SHP77 (cell line): ENCODE measurements around the gene PPP6R3.
"Not testable (repeated sequence)": the region's sequence is repeated elsewhere in the genome, so short reads cannot be mapped to it uniquely, and the experiment has no call there.

ENCODE experiments used
- DNase-seq, 2 experiments: peaks; one replicate each; lab custom pipeline; 2025; lab: John Stamatoyannopoulos, UW

Gene PPP6R3

DNA sequence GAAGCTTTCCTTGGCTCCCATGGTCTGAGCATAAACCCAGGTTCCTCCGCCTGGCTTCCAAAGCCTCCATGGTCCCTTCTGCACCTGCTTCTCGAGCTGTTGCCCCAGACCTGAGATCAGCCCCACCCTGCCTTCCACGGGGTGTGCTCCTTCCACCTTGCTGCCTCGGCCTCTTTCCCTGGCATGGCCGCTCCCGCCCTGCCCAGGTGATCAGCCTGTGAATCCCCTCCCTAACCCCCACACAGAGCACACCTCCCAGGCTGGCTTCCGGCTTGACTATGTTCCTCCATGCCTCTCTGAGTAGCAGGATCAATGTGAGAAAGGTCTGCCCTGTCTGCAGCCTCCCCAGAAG lies 2.7 kb upstream of the PPP6R3 start:
- peak in 1 of 2 experiments; percentile 13 for DNase-seq

DNA sequence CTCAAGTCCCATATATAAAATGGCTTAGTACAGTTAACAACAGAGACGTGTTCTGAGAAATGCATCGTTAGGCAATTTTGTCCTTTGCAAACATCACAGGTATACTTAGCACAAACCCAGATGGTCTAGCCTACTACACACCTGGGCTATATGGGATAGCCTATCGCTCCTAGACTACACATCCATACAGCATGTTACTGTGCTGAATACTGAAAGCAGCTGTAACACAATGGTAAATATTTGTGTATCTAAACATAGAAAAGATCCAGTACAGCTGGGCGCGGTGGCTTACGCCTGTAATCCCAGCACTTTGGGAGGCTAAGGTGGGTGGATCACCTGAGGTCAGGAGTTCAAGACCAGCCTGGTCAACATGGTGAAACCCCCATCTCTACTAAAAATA lies 2.2 kb upstream of the PPP6R3 start:
- DNase-seq = peak in 1 of 2 experiments; percentile 32

DNA sequence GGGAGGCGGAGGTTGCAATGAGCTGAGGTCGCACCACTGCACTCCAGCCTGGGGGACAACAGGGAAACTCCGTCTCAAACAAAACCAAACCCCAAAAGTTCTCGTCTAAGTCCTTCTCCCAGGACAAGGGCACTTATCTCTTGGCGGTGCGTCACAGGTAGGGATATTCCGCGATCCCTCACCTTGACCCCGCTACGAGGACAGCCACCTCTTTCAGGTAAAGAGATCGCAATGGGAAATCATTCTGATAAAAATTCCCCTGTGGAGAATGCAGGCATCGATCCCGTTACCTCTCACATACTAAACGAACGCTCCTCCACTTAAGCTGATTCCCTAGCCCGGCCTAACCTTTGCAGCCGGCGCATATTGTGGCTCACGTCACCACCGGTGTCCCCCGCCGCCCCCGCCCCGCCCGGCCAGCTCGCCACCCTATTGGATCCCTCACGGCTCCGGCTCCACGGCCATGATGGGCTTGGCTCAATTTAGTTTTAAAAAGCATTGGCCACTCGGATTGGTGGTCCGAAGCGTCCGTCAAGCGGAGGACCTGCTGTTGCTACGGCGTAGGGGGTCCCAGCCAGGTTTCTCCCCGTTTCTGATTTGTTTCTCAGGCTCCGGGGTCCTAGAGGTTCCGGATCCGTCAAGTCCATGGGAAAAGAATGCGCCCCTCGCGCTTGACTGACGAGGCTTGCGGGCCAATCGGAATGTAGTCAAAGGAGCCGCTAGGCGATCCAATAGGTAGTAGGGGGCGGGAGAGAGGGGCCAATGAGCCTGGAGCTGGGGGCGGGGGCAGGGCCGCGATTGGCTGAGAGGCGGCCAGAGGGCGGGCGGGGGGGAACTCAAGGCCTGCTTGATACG lies 439 bp upstream of the PPP6R3 start:
- peak; percentile 99 to 100 for DNase-seq

DNA sequence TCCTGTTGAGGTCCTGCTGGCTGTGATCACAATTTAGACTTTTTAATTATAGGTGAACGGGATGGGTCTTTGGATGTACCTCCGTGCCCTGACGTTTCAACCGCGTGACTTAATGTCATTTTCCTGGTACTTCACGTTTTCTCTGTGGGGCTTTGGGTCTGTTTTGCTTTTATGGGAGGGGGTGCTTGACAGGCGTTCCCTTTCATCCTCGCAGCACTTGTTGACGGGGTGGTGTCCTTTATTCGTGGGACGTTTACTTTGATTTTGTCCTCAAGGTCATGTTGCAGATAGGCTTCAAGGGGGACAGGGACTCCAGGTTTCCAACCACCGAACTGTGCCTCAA lies 994 bp downstream of the PPP6R3 start:
- no peak for DNase-seq

DNA sequence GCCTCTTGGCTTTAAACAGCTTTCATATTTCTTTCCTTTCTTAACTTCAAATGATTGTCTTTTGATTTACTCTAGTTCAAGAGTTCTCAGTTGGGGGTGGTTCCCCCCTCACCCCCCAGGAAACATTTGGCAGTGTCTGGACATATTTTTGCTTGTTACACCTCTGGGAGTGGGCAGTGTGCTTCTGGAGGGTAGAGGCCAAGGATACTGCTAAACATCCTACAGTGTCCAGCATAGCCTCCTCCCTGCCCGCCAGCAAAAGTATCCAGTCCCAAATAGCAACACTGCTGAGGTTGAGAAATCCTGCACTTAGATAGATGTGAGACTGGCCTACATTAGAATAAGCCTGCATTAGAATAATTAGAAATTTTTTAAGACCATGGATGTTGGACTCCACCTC lies 3.2 kb downstream of the PPP6R3 start:
- DNase-seq = no peak

DNA sequence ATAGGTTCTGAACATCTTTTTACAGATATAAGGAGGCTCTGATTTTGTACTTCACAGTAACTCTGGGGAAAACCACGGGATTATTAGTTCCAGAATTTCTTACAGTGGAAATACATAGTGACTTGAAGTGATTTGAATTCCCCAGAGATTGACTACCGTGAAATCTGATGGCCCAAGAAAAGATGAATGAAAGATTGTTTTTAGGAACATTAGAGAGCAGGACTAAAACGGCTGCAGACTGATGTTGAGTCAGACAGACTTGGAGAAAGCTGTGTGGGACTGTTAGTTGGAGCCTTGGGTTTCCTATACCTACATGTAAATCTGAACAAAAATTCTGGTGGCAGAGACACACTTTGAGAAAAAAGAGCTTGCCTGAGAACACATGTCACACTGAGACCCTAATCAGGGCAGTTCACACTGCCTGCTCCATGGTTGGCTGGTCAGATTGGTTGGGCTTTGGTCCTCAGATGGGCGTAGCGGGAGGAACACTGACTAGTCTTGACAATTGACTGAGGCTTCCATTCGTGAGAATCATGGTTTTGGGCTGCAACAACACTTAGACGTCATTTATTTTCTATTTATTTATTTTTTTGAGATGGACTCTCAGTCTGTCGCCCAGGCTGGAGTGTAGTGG lies 6.8 kb downstream of the PPP6R3 start:
- DNase-seq = no peak

DNA sequence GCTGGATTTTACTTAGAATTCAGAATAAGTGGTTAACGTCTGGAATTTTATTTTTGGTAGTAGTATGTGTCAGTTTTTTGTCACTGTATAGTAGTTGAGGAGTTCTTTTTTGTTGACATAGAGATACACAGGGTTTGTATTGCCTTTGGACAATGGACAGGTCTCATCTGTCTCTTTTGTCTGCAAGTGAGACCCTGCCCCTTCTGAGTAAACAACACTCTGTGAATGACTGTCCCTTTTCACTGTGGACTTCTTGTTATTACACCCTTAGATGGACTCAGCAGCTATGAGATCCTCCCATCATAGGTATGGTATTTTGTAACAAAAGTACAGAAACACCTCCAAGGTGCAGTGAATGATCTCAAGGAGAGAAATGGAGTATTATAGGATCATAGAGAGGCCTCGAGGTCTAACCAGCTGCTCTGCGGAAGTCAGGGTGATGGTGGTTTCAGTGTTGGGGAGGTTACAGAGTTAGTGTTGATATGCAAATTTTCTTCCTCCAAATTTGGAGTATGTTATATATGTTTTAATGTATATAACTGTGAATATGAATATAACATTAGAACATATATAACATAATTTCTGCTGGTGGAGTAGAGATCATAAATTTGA lies 7.8 kb downstream of the PPP6R3 start:
- DNase-seq = no peak

DNA sequence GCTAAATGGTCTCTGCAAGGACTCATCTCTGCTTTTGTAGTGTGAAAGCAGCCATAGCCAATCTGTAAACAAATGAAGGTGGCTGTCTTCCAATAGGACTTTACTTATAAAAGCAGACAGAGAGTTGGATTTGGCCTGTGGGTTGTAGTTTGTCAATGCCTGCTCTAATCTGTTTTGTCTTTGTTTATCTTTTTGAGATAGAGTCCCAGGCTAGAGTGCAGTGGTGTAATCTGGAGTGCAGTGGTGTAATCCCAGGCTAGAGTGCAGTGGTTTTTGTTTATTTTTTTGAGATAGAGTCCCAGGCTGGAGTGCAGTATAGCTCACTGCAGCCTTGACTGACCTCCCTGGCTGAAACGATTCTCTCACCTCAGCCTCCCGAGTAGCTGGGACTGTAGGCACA lies 8.6 kb downstream of the PPP6R3 start:
- no peak for DNase-seq

DNA sequence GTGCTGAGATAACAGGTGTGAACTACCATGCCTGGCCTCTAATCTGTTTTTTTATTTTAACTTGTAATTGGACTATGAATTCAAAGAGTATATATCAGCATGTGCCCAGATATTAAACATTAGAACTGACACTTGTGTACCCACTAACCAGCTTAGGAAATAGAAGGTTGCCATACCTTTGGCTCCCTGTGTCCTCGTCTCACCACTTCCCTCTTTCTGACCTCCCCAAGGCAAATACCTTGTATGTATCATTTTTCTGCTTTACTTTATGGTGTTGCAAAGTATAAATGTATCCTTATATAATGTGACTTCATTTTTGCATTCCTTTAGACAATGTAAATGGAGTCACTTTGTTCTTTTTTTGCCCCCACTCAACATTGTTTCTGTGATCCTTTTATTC lies 9.1 kb downstream of the PPP6R3 start:
- DNase-seq = no peak

DNA sequence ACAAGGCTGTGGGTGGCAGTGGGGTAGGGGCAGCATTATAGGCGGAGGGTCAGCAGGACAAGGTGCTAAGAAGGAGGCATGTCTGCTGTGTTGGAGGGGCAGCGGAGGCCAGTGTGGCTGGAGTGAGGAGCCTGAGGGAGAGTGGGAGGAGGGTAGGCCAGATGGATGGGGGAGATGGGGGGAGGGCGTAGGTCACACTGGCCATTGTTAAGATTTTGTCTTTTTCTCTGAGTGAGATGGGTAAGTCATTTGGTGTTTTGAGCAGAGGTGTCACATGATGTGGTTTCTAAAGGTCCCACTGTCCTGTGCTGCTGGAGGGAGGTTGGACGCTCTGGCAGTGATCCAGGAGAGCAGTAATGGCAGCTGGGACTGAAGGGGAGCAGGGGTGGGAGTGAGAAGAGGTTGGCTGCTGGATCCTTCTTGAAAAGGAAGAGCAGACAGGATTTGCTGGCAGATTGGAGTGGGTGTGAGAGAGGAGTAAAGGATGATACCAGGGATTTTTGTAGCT lies 9.8 kb downstream of the PPP6R3 start:
- DNase-seq = peak; percentile 75 to 79

DNA sequence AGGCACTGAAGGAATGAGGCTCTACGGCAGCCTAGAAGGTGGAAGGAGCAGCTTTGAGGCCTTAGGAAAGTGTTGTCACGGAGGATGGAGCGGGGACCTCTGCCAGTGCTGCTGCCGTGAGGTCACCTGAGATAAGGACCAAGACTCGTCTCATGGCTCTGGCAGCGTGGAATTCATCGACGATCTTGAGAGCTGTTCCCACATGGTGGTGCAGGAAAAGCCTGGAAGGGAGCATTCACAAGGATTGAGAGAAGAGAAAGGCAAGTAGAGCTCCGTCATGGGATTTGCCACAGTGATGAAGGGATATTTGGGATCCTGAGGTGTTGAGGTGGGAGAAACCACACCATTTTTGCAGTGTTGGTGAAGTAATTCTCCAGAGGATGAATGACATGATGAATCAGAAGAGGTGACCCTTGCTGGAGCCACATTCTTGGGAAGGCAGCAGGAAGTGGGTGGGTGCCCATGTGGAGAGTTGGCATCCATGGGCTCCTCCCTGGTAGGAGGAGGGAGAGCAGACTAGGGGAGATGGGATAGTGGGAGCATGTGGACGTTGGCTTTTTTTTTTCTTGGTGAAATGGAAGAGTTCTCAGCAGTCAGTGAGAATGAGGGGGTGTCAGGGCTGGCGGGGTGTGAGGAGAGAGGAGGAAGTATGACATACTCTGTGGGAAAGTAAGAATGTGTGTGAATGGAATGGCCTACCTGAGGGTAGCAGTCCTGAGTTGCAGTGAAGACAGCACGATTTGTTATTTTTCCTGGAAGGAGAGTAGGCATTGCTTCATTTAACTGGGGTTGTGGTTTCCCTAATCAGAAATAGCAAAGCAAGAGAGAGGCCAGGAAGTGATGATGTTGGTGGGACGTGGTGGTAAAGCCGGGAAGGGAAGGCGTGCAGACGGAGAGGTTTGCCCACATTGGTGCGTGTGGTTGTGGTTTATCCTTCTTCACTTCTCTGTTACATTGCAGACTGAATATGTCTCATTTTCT lies 11.1 kb downstream of the PPP6R3 start:
- DNase-seq = no peak

DNA sequence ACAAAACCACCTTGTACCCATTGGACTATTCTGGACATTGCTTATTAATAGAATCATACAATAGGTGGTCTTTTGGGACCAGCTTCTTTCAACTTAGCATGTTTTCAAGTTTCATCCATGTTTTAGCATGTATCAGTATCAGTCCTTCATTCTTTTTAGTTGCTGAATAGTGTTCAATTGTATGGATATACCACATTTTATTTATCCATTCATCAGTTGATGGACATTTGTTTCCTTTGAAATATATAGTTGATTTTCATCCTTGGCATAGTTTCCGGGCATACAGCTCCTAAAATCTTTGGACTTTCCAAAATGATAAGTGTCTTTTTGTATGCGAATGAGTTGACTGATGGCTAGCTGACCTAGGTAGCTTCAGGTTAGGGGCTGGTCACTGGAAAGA lies 12.2 kb downstream of the PPP6R3 start:
- DNase-seq = no peak

DNA sequence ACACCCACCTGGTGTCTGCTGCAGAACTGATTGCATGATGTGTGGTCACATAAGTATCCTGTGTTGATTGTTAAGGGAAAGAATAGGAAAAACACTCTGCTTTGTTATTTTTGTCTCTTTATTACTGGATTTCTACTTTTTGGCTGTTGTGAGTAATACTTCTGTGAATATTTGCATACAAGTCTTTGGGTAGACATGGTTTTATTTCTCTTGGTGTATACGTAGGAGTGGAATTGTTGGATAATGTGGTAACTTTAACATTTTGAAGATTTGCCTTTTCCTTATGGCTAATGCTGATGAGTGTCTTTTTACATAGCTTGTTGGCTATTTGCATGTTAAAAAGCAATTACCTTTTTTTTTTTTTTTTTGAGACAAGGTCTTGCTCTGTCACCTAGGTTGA lies 13.1 kb downstream of the PPP6R3 start:
- DNase-seq = no peak

DNA sequence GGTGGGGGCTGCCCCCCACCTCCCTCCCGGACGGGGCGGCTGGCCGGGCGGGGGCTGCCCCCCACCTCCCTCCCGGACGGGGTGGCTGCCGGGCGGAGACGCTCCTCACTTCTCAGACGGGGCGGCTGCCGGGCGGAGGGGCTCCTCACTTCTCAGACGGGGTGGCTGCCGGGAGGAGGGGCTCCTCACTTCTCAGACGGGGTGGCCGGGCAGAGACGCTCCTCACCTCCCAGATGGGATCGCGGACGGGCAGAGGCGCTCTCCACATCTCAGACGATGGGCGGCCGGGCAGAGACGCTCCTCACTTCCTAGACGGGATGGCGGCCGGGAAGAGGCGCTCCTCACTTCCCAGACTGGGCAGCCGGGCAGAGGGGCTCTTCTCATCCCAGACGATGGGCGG lies 15.1 kb downstream of the PPP6R3 start:
- DNase-seq = not testable (repeated sequence)

DNA sequence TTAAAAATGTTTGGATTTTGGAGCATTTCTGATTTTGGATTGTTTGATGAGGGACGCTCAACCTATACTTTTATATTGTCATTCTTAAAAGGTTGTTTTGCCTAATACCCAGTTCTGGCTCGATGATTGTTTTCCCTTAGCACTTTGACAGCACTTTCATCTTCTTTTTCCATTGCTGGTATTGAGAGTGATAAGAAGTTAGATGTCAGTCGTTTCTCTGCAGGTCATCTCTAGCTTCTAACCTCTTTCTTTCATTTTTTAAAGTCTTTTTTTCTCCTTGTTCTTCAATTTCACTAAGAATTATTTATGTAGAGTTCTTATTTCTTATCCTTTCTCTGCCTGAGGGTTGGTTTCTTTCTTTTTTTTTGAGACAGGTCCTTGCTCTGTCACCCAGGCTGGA lies 18.8 kb downstream of the PPP6R3 start:
- no peak for DNase-seq

DNA sequence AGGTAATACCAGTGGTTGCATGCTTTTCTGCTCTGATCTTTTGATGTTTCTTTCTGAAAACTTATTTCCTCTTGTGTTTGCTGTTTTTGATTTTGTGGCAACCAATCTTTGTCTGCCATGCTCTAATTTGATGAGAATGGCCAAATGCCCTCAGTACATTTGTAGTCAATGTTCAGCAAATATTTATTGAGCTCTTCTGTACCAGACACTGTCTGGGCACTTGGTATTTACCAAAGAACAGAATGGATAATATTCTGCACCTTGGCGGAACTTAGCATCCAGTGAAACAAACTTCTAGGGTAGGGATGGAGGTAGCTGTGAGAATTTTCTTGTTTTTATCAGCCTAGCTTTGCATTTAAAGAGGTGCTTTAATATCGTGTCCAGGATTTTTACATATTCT lies 19.6 kb downstream of the PPP6R3 start:
- DNase-seq = no peak

DNA sequence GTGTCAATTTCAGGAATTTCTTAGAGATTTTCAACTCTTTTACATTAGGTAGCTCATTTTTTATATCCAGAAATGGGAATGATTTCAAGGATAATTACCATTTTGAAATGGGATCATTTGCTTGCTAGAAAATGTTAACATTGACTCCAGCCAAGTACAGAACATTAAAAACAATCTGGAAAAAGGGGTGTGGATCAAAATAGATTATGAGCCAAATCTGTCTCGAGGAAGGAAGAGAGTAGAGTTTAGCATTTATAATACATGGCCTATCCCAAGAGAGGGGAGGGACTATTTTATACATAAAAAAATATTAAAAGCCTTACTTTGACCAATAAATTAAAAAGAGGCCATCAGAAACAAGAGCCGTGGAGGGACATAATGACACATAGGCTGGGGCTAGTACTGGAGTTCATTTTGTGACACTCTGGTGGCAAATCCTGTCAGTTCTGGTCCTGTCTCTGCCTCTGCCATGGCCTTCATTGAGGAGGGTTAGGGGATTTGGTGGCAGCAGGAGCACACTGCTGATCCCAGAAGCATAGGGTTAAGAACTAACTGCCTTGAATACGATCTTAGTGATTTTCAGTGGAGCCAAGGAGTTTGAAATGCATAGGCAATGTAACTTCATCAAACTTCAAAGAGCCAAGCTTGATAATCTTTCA lies 20.4 kb downstream of the PPP6R3 start:
- no peak for DNase-seq

DNA sequence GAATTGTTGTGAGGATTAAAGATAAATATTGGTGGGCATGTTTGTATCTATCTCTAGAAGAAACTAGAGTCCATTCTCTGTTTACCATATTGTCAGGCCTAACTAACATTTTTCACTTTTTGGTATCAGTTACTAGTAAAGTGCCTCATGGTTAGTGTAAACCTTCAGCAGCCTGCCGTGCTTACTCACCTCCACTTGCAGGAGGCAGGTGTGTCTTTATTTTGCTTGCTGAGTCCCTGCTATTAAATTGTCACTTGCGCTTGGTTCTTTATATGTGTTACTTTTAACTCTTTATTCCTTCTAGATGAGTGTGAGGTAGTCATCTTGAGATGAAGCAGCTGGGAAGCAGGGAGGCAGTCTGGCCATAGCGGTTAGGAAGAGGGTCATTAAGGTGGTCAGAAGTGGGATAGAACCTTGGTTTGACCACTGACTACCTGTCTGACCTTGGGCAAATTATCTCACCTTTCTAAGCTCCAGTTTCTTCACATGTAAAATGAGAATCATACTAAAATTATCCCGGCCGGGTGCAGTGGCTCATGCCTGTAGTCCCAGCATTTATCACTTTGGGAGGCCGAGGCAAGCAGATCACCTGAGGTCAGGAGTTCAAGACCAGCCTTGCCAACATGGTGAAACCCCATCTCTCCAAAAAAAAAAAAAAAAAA lies 21.2 kb downstream of the PPP6R3 start:
- no peak for DNase-seq

DNA sequence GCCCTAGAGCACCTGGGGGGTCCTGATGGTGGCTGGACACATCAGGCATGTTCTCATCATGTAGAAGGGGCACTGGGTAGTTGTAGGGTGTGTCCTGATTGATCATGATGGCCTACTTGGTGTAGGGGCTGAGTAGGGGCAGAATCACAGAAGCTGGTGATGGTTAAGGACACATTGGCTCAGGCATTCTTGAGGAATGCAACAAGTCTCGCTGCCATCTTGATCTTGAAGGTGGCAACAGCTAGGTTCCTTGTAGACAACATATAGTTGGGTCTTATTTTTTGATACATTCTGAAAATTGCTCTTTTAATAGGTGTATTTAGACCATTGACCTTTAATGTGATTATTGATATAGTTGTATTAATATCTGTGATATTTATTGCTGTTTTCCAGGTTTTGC lies 28.1 kb downstream of the PPP6R3 start:
- no peak for DNase-seq

DNA sequence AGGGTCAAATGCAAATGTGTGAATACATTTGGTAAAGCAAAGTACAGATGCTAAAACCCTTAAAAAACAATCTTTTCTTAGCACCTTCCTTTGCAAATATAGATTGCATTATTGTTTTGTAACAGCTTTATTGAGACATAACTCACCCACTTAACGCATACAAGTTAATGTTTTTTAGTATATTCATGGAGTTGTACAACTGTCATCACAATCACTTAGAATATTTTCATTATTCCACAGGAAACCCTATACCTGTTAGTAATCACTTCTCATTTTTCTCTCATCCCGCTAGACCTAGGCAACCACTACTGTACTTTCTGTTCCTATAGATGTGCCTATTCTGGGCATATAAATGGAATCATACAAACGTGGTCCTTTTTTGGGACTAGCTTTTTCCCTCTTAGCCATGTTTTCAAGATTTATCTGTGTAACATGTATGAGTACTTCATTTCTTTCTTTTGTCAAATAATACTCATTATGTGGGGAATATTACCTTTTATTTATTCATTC lies 34.7 kb downstream of the PPP6R3 start:
- no peak for DNase-seq

DNA sequence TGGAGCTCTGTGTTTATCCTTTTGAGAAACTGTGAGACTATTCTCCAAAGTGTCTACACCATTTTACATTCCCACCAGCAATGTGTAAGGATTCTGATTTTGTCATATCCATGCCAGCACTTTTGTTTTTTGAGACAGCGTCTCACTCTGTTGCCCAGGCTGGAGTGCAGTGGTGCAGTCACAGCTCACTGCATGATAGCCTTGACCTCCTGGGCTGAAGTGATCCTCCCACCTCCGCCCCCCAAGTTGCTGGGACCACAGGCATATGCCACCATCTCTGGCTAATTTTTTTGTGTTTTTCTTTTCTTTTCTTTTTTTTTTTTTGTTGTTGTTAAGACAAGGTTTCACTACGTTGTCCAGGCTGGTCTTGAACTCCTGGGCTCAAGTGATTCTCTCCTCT lies 35.3 kb downstream of the PPP6R3 start:
- DNase-seq = no peak
